ENCODE results near the gene IL4.

The IL4 gene

GRCh38 chr5:132679166-132679565, 5.4 kb downstream of the IL4 start:
- DNase-seq (ENCODE audit: low spot score), result no peak
- in situ Hi-C loops (cut with MboI; ENCODE audit: low sequenced_read_pairs, unreplicated experiment), result no loop called here
- no peak for TF ChIP-seq CTCF (IDR thresholded peaks at IDR 0.05; ENCODE audit: borderline replicate concordance, control extremely low read depth, extremely low read depth, insufficient read depth, missing control alignments)

- no peak for DNase-seq (ENCODE audit: low spot score)
- in situ Hi-C loops (cut with MboI; ENCODE audit: low sequenced_read_pairs, unreplicated experiment), result no loop called here
- TF ChIP-seq CTCF (IDR thresholded peaks at IDR 0.05; ENCODE audit: borderline replicate concordance, control extremely low read depth, extremely low read depth, insufficient read depth, missing control alignments), result no peak
Measured at GRCh38 chr5:132679717-132680380, 6.1 kb downstream of the IL4 start.

GRCh38 chr5:132680780-132681475, 7.1 kb downstream of the IL4 start:
- no peak for TF ChIP-seq CTCF (IDR thresholded peaks at IDR 0.05; ENCODE audit: borderline replicate concordance, control extremely low read depth, extremely low read depth, insufficient read depth, missing control alignments)
- no peak for DNase-seq (ENCODE audit: low spot score)
- in situ Hi-C loops (cut with MboI; ENCODE audit: low sequenced_read_pairs, unreplicated experiment), result no loop called here

- DNase-seq (ENCODE audit: low spot score), result no peak
- TF ChIP-seq CTCF (IDR thresholded peaks at IDR 0.05; ENCODE audit: borderline replicate concordance, control extremely low read depth, extremely low read depth, insufficient read depth, missing control alignments), result no peak
- in situ Hi-C loops (cut with MboI; ENCODE audit: low sequenced_read_pairs, unreplicated experiment), result no loop called here
Measured at GRCh38 chr5:132681476-132681831, 7.7 kb downstream of the IL4 start.

- in situ Hi-C loops (cut with MboI; ENCODE audit: low sequenced_read_pairs, unreplicated experiment), result no loop called here
- no peak for TF ChIP-seq CTCF (IDR thresholded peaks at IDR 0.05; ENCODE audit: borderline replicate concordance, control extremely low read depth, extremely low read depth, insufficient read depth, missing control alignments)
- no peak for DNase-seq (ENCODE audit: low spot score)
Measured at GRCh38 chr5:132681983-132682382, 8.2 kb downstream of the IL4 start.

- in situ Hi-C loops (cut with MboI; ENCODE audit: low sequenced_read_pairs, unreplicated experiment), result no loop called here
- DNase-seq (ENCODE audit: low spot score), result no peak
- TF ChIP-seq CTCF (IDR thresholded peaks at IDR 0.05; ENCODE audit: borderline replicate concordance, control extremely low read depth, extremely low read depth, insufficient read depth, missing control alignments), result no peak
Measured at GRCh38 chr5:132684491-132684890, 10.7 kb downstream of the IL4 start.

Data from GM13976 (cell line).